ENCODE measurements around the gene PLCL2. TPM values are rescaled to one million over a fixed set of nuclear protein-coding genes. Genes with fewer than 3 reads are reported as not detected.

PLCL2 gene
- total and polyA plus RNA-seq, 2 experiments from 2014 or later: 1.6 to 9.7 TPM

DNA sequence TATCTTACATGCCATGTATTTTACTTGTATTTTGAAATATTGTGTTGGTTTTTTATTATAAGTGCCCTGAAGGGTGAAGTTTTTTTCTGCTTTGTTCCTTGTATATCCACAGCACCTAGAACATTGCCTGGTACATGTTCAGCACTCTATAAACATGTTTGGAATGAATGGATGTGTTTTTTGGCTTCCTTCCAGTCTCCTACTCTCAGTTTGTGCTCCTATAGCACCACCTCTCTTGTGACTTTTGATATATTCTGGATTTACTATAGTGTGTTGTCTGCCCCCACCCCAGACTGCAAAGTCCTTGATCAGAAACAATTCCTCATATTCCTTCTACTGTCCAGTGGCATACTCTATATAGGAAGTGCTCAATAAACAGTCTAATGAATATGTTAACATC lies 60.6 kb downstream of the PLCL2 start:
- H3K27ac ChIP-seq (ENCODE audit: low read depth): no peak overlapping the region
- no peaks in the 10 kb centered on the region for H3K9me2 ChIP-seq (ENCODE audit: insufficient read depth)
- Mint-ChIP-seq H3K9me3 (no peaks in the 10 kb centered on the region), H3K4me3 (no peak overlapping the region), H3K27ac (no peak overlapping the region), H3K4me1 (no peaks in the 10 kb centered on the region), H3K36me3 (ENCODE audit: low read depth) (no peaks in the 10 kb centered on the region), H3K27me3 (ENCODE audit: insufficient read depth, low read depth, poor library complexity) (no peaks in the 10 kb centered on the region)
- H3K36me3 ChIP-seq (ENCODE audit: insufficient read depth): no peaks in the 10 kb centered on the region
- DNase-seq (ENCODE audit: low spot score) (no peak), ATAC-seq (no peak)
- H3K4me2 ChIP-seq: no peak overlapping the region
- TF ChIP-seq POLR2AphosphoS5 (IDR thresholded peaks at IDR 0.05; ENCODE audit: low read depth): no peak
- TF ChIP-seq ZNF331 (CRISPR knock-in tag; IDR thresholded peaks at IDR 0.05; ENCODE audit: low read depth): no peak
- TF ChIP-seq, protein P1, sequence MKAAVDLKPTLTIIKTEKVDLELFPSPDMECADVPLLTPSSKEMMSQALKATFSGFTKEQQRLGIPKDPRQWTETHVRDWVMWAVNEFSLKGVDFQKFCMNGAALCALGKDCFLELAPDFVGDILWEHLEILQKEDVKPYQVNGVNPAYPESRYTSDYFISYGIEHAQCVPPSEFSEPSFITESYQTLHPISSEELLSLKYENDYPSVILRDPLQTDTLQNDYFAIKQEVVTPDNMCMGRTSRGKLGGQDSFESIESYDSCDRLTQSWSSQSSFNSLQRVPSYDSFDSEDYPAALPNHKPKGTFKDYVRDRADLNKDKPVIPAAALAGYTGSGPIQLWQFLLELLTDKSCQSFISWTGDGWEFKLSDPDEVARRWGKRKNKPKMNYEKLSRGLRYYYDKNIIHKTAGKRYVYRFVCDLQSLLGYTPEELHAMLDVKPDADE (IDR thresholded peaks at IDR 0.05): no peak
- TF ChIP-seq JUNB (IDR thresholded peaks at IDR 0.05; ENCODE audit: unreplicated experiment): no peak
- TF ChIP-seq EZH2phosphoT487 (IDR thresholded peaks at IDR 0.05; ENCODE audit: unreplicated experiment): no peak
- no peak for TF ChIP-seq STAT1 (IDR thresholded peaks at IDR 0.05; ENCODE audit: unreplicated experiment)
- no peak for TF ChIP-seq EZH2 (IDR thresholded peaks at IDR 0.05; ENCODE audit: low read depth, unreplicated experiment)
- TF ChIP-seq ZNF114 (CRISPR knock-in tag; IDR thresholded peaks at IDR 0.05): no peak
- H2AFZ ChIP-seq: no peak overlapping the region
- H3K4me3 ChIP-seq: no peak overlapping the region
- no peaks in the 10 kb centered on the region for H4K20me1 ChIP-seq (replicated peaks; ENCODE audit: insufficient read depth)
- no peaks in the 10 kb centered on the region for H3K4me1 ChIP-seq (ENCODE audit: insufficient read depth)
- no peaks in the 10 kb centered on the region; the same call in 1 of the 2 replicates for H3K79me2 ChIP-seq (replicated peaks; ENCODE audit: insufficient read depth)
- H3F3A ChIP-seq (replicated peaks; ENCODE audit: low read depth): no peaks in the 10 kb centered on the region
- H3K27me3 ChIP-seq (ENCODE audit: insufficient read depth): no peaks in the 10 kb centered on the region

DNA sequence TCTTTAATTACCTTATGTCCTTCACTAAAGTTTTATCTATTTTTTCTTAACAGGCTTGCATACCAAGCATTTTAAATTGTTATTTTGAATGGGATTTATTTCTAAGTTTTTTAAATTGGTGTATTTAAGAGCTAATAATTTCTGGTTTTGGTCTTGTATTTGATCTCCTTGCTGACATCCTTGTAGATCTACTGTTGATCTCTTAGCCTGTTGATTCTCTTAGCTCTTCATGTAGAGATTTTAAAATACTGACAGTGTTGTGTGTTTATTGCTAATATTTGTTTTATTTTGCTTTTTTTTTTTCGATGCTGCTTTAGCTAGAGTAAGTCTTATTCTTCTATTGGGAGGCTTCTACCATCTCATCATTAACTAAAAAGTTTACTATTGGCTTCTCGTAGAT lies 65.5 kb downstream of the PLCL2 start:
- Histone ChIP-seq H3K9me2 (ENCODE audit: insufficient read depth) (no peaks in the 10 kb centered on the region), H3K36me3 (ENCODE audit: insufficient read depth) (no peaks in the 10 kb centered on the region), H2AFZ (no peak overlapping the region), H4K20me1 (replicated peaks; ENCODE audit: insufficient read depth) (no peaks in the 10 kb centered on the region), H3K27ac (ENCODE audit: low read depth) (no peak overlapping the region), H3F3A (replicated peaks; ENCODE audit: low read depth) (no peaks in the 10 kb centered on the region), H3K27me3 (ENCODE audit: insufficient read depth) (no peaks in the 10 kb centered on the region), H3K4me3 (no peak overlapping the region), H3K4me1 (ENCODE audit: insufficient read depth) (no peaks in the 10 kb centered on the region), H3K4me2 (no peak overlapping the region), H3K79me2 (replicated peaks; ENCODE audit: insufficient read depth) (no peaks in the 10 kb centered on the region; the same call in 1 of the 2 replicates)
- H3K36me3 Mint-ChIP-seq (ENCODE audit: low read depth): no peaks in the 10 kb centered on the region
- peaks cover 1% of the 10 kb centered on the region for H3K27me3 Mint-ChIP-seq (ENCODE audit: insufficient read depth, low read depth, poor library complexity)
- ATAC-seq: no peak
- no peaks in the 10 kb centered on the region for H3K4me1 Mint-ChIP-seq
- no peak for DNase-seq (ENCODE audit: low spot score)
- no peaks in the 10 kb centered on the region for H3K9me3 Mint-ChIP-seq
- TF ChIP-seq POLR2AphosphoS5 (IDR thresholded peaks at IDR 0.05; ENCODE audit: low read depth): no peak
- no peak overlapping the region for H3K4me3 Mint-ChIP-seq
- H3K27ac Mint-ChIP-seq: no peak overlapping the region

DNA sequence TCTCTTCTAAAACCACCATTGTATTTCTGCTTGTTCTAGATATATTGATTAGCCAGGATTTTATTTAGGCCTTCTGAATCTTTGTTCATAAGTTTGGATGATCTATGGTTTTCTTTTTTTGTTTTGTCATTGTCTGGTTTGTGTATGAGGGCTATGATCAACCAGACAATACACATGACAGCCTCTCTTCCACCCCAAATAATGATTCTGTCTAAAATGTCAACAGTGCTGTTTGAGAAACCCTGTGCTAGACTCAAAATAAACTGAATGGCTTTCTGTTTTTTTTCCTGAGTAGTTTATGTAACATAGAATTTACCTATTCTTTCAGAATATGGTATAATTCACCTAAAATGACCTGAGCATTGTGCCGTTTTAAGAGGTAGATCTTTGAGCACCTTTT lies 66.1 kb downstream of the PLCL2 start:
- no peaks in the 10 kb centered on the region for H3K36me3 ChIP-seq (ENCODE audit: insufficient read depth)
- no peaks in the 10 kb centered on the region for H3K9me2 ChIP-seq (ENCODE audit: insufficient read depth)
- H3K4me3 Mint-ChIP-seq: no peak overlapping the region
- H3K4me1 ChIP-seq (ENCODE audit: insufficient read depth): no peaks in the 10 kb centered on the region
- H3K4me3 ChIP-seq: no peak overlapping the region
- H3K79me2 ChIP-seq (replicated peaks; ENCODE audit: insufficient read depth): no peaks in the 10 kb centered on the region; the same call in 1 of the 2 replicates
- no peak overlapping the region for H3K27ac ChIP-seq (ENCODE audit: low read depth)
- H3K4me2 ChIP-seq: no peak overlapping the region
- peaks cover 1% of the 10 kb centered on the region for H3K27me3 Mint-ChIP-seq (ENCODE audit: insufficient read depth, low read depth, poor library complexity)
- H3K4me1 Mint-ChIP-seq: no peaks in the 10 kb centered on the region
- DNase-seq (ENCODE audit: low spot score): no peak
- no peaks in the 10 kb centered on the region for H3K9me3 Mint-ChIP-seq
- H3K27ac Mint-ChIP-seq: no peak overlapping the region
- no peaks in the 10 kb centered on the region for H3K27me3 ChIP-seq (ENCODE audit: insufficient read depth)
- H4K20me1 ChIP-seq (replicated peaks; ENCODE audit: insufficient read depth): no peaks in the 10 kb centered on the region
- no peaks in the 10 kb centered on the region for H3F3A ChIP-seq (replicated peaks; ENCODE audit: low read depth)
- no peaks in the 10 kb centered on the region for H3K36me3 Mint-ChIP-seq (ENCODE audit: low read depth)
- no peak for ATAC-seq
- H2AFZ ChIP-seq: no peak overlapping the region
- no peak for TF ChIP-seq STAT1 (IDR thresholded peaks at IDR 0.05; ENCODE audit: unreplicated experiment)
- TF ChIP-seq NANOG (IDR thresholded peaks at IDR 0.05; ENCODE audit: borderline replicate concordance): no peak
- TF ChIP-seq, protein P2, sequence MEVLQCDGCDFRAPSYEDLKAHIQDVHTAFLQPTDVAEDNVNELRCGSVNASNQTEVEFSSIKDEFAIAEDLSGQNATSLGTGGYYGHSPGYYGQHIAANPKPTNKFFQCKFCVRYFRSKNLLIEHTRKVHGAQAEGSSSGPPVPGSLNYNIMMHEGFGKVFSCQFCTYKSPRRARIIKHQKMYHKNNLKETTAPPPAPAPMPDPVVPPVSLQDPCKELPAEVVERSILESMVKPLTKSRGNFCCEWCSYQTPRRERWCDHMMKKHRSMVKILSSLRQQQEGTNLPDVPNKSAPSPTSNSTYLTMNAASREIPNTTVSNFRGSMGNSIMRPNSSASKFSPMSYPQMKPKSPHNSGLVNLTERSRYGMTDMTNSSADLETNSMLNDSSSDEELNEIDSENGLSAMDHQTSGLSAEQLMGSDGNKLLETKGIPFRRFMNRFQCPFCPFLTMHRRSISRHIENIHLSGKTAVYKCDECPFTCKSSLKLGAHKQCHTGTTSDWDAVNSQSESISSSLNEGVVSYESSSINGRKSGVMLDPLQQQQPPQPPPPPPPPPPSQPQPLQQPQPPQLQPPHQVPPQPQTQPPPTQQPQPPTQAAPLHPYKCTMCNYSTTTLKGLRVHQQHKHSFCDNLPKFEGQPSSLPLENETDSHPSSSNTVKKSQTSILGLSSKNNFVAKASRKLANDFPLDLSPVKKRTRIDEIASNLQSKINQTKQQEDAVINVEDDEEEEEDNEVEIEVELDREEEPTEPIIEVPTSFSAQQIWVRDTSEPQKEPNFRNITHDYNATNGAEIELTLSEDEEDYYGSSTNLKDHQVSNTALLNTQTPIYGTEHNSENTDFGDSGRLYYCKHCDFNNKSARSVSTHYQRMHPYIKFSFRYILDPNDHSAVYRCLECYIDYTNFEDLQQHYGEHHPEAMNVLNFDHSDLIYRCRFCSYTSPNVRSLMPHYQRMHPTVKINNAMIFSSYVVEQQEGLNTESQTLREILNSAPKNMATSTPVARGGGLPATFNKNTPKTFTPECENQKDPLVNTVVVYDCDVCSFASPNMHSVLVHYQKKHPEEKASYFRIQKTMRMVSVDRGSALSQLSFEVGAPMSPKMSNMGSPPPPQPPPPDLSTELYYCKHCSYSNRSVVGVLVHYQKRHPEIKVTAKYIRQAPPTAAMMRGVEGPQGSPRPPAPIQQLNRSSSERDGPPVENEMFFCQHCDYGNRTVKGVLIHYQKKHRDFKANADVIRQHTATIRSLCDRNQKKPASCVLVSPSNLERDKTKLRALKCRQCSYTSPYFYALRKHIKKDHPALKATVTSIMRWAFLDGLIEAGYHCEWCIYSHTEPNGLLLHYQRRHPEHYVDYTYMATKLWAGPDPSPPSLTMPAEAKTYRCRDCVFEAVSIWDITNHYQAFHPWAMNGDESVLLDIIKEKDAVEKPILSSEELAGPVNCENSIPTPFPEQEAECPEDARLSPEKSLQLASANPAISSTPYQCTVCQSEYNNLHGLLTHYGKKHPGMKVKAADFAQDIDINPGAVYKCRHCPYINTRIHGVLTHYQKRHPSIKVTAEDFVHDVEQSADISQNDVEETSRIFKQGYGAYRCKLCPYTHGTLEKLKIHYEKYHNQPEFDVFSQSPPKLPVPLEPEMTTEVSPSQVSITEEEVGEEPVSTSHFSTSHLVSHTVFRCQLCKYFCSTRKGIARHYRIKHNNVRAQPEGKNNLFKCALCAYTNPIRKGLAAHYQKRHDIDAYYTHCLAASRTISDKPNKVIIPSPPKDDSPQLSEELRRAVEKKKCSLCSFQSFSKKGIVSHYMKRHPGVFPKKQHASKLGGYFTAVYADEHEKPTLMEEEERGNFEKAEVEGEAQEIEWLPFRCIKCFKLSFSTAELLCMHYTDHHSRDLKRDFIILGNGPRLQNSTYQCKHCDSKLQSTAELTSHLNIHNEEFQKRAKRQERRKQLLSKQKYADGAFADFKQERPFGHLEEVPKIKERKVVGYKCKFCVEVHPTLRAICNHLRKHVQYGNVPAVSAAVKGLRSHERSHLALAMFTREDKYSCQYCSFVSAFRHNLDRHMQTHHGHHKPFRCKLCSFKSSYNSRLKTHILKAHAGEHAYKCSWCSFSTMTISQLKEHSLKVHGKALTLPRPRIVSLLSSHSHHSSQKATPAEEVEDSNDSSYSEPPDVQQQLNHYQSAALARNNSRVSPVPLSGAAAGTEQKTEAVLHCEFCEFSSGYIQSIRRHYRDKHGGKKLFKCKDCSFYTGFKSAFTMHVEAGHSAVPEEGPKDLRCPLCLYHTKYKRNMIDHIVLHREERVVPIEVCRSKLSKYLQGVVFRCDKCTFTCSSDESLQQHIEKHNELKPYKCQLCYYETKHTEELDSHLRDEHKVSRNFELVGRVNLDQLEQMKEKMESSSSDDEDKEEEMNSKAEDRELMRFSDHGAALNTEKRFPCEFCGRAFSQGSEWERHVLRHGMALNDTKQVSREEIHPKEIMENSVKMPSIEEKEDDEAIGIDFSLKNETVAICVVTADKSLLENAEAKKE (CRISPR knock-in tag; IDR thresholded peaks at IDR 0.05): no peak
- TF ChIP-seq JUNB (IDR thresholded peaks at IDR 0.05; ENCODE audit: unreplicated experiment): no peak
- TF ChIP-seq ZNF114 (CRISPR knock-in tag; IDR thresholded peaks at IDR 0.05): no peak

Data from GM23338 (cell line).